ENCODE measurements around the gene NPIPA1. TPM values are rescaled to one million over a fixed set of nuclear protein-coding genes. Genes with fewer than 3 reads are reported as not detected.
"Not testable (repeated sequence)": the region's sequence is repeated elsewhere in the genome, so short reads cannot be mapped to it uniquely, and the experiment has no call there.

Gene NPIPA1

DNA sequence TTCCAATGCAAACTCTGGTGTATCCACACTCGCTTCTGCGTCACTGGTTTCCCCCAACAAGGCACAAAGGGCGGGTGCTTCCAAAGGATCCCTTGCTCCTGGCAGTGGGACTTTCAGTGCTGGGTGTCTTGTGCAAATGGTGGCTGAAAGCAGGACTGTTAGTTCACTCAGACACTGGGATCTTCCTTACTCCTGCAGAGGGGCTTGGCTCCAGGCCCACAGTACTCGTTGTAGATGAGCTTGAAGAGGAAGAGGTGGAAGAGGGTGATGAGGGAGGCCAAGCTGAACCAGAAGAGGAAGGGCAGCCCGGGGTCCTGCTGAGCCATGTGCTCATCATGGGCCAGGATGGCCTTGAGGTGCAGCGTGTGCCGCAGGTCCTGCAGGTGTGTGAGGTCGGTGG is 50.8 kb downstream of the NPIPA1 start:
- H3K27ac ChIP-seq (replicated peaks); H3K4me3 ChIP-seq (replicated peaks; ENCODE audit: insufficient read depth, low read length); DNase-seq (ENCODE audit: low read depth in 1 of 2, low spot score in 1 of 2); H3K27me3 ChIP-seq (ENCODE audit: insufficient read depth, poor library complexity, severe bottlenecking): not testable (repeated sequence)

DNA sequence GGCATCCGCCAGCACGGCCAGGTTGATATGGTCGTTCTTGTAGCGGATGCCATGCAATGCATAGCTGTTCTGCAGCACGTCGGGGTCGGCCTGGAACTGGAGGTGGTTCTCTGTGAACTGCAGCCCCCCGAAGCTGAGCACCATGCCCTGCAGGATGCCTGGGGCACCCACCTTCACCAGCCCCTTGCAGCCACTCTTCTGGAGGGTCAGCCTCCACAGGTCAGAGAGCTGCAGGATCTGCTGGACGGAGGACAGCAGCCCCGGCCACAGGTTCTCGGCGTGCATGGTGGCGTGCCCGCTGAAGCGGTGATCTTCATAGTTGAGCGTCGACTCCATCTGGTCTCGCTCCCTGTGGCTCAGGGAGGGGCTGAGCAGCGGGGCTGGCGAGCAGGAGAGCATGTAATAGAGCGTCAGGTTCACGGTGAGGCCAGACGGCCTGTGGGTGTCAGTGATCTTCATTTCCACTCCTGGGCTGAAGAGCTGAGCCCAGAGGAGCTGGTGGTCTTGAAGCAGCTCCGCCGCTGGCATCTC is 51.5 kb downstream of the NPIPA1 start:
- H3K4me3 ChIP-seq (replicated peaks; ENCODE audit: insufficient read depth, low read length); DNase-seq (ENCODE audit: low read depth in 1 of 2, low spot score in 1 of 2); H3K27ac ChIP-seq (replicated peaks); H3K27me3 ChIP-seq (ENCODE audit: insufficient read depth, poor library complexity, severe bottlenecking): not testable (repeated sequence)

DNA sequence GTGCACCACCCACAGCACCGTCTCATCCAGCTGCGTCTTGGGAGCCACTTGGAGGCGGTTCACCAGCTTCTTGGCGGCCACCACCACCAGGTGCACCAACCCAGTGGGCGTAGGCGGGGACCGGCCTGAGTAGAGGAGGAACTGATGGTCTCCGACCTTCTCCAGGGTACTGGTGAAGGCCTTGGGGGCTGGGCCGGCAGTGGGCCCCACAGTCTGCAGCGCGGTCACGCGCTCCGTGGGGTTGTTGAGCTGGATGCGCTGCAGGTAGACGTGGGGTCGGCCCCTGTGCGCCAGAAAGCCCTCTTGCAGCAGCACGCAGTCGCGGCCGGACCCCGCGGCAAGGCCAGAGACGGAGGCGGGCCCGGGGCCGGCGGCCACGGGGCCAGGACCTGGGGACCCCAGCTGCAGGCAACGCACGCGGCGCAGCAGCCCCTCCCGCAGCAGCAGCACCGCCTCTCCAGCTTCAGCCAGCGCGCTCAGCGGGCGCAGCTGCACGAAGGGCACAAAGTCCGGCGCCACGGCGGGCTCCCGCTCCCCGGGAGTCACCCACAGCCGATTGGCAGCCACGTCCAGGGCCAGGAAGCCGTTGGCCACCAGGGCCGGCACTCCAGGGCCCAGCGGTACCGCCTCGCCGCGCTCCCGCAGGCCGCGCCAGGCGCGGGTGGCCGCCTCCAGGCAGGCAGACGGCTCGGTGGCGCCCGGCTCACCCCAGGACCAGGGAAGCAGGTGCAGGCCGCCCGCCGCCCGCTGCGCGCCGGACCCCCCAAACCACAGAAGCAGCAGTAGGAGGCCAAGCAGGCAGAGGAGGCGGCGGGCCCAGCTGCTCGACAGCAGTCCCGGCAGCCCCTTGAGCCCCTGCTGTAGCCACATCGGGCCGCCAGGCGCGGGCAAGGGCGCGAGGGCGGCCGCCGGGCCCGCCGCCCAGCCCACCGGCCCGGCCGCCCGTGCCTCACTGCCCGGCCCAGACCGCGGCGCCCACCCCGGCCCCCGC is 52.3 kb downstream of the NPIPA1 start:
- H3K4me3 ChIP-seq (replicated peaks; ENCODE audit: insufficient read depth, low read length); H3K27ac ChIP-seq (replicated peaks): not testable (repeated sequence)

DNA sequence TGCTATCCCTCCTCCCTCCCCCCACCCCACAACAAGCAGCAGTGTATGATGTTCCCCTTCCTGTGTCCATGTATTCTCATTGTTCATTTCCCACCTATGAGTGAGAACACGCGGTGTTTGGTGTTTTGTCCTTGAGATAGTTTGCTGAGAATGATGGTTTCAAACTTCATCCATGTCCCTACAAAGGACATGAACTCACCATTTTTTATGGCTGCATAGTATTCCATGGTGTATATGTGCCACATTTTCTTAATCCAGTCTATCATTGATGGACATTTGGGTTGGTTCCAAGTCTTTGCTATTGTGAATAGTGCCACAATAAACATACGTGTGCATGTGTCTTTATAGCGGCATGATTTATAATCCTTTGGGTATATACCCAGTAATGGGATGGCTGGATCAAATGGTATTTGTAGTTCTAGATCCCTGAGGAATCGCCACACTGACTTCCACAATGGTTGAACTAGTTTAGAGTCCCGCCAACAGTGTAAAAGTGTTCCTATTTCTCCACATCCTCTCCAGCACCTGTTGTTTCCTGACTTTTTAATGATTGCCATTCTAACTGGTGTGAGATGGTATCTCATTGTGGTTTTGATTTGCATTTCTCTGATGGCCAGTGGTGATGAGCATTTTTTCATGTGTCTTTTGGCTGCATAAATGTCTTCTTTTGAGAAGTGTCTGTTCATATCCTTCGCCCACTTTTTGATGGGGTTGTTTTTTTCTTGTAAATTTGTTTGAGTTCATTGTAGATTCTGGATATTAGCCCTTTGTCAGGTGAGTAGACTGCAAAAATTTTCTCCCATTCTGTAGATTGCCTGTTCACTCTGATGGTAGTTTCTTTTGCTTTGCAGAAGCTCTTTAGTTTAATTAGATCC is 56.3 kb downstream of the NPIPA1 start:
- not testable (repeated sequence) for H3K27ac ChIP-seq (replicated peaks); H3K27me3 ChIP-seq (ENCODE audit: insufficient read depth, poor library complexity, severe bottlenecking); DNase-seq (ENCODE audit: low read depth in 1 of 2, low spot score in 1 of 2); H3K4me3 ChIP-seq (replicated peaks; ENCODE audit: insufficient read depth, low read length)

More for the DNA sequence above, 52.3 kb downstream of the NPIPA1 start:
- not testable (repeated sequence) for DNase-seq (ENCODE audit: low read depth in 1 of 2, low spot score in 1 of 2); H3K27me3 ChIP-seq (ENCODE audit: insufficient read depth, poor library complexity, severe bottlenecking)

DNA sequence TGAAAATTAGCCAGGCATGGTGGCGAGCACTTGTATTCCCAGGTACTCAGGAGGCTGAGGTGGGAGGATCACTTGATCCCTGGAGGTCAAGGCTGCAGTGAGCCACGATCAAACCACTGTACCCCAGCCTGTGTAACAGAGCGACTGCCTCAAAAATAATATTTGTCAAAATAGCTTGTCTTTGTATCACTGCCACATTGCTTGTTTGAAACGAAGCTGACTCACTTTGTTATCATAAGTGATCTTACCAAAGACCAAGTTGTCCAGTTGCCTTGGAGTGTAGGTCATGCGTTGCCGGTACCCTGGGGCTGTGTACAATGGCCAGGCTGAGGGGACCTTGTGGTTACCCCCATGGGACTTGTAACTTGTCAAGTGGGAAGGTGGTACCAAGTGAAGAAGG is 59.5 kb downstream of the NPIPA1 start:
- H3K27ac ChIP-seq (replicated peaks); H3K4me3 ChIP-seq (replicated peaks; ENCODE audit: insufficient read depth, low read length); H3K27me3 ChIP-seq (ENCODE audit: insufficient read depth, poor library complexity, severe bottlenecking); DNase-seq (ENCODE audit: low read depth in 1 of 2, low spot score in 1 of 2): not testable (repeated sequence)

DNA sequence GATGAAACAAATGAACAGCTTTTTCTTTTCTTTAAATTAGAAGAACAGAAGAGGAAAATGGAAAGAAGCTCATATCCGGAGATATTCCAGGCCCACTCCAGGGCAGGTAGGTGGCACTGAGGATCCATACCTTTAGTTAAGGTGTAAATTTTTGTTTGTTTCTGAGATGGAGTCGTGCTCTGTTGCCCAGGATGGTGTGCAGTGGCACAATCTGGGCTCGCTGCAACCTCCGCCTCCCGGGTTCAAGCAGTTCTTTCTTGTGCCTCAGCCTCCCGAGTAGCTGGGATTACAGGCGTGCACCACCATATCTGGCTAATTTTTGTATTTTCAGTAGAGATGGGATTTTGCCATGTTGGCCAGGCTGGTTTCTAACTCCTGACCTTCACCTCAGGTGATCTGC is 61.1 kb downstream of the NPIPA1 start:
- H3K27me3 ChIP-seq (ENCODE audit: insufficient read depth, poor library complexity, severe bottlenecking); H3K27ac ChIP-seq (replicated peaks); DNase-seq (ENCODE audit: low read depth in 1 of 2, low spot score in 1 of 2); H3K4me3 ChIP-seq (replicated peaks; ENCODE audit: insufficient read depth, low read length): not testable (repeated sequence)

DNA sequence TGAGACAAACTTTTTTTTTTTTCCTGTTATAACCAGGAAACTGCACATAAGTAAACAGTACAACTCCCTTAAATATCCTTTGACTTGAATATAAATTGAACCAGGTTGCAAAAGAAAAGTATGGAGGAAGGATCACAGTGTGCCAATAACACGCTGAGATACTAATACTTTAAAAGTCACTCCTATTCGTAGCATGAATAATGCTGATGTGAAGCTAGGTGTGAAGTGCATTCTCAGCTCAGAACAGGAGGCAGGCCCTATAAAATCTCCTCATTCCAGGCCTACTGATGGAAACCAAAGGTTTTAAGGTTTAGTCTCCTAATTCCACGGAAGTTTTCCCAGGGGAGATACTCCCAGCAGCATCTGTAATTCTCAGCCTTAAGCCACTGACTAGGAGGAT is 62.6 kb downstream of the NPIPA1 start:
- not testable (repeated sequence) for H3K27me3 ChIP-seq (ENCODE audit: insufficient read depth, poor library complexity, severe bottlenecking); DNase-seq (ENCODE audit: low read depth in 1 of 2, low spot score in 1 of 2); H3K4me3 ChIP-seq (replicated peaks; ENCODE audit: insufficient read depth, low read length); H3K27ac ChIP-seq (replicated peaks)

Small RNA genes lying within 50 kb of the gene (microRNA-seq; reads per million reads assigned to microRNA genes)
- gene MIR3180-1 (not detected), gene MIR3670-1 (not detected), gene MIR6511A1 (not detected), gene MIR6770-1 (not detected)
